ENCODE data around the gene CNGA3. TPM values are rescaled to one million over a fixed set of nuclear protein-coding genes. Genes with fewer than 3 reads are reported as not detected.

Gene CNGA3
- total and polyA plus RNA-seq, 10 of the 15 experiments (the other 5 are each of a cell fraction or from before 2014, with no cell fraction given): not detected

GRCh38 chr2:98308068-98308467 lies 38.2 kb upstream of the CNGA3 start:
- H3K9ac ChIP-seq (ENCODE audit: control insufficient read depth, insufficient read depth, low read length): no peak overlapping the region
- H3K27ac ChIP-seq (ENCODE audit: control insufficient read depth, insufficient read depth): no peak overlapping the region
- ChIA-PET SMC1A (ENCODE audit: uncharacterized antibody, unreplicated experiment) (no interaction called here), RAD21 (ENCODE audit: unreplicated experiment) (no interaction called here), POLR2A (no interaction called here), CTCF (no interaction called here)
- no peaks in the 10 kb centered on the region for H3K36me3 ChIP-seq (ENCODE audit: control insufficient read depth in 2 of 2, insufficient read depth in 2 of 2, low read length in 1 of 2)
- in situ Hi-C loops (cut with MboI) (no loop called here), intact Hi-C loops (cut with micrococcal nuclease; ENCODE audit: unreplicated experiment) (no loop called here)
- no peaks in the 10 kb centered on the region for H3K79me2 ChIP-seq (ENCODE audit: control insufficient read depth, insufficient read depth, low read length)
- H3K4me3 ChIP-seq: no peak overlapping the region
- 53% methylated on average over 8 of the region's 8 CpGs for WGBS (ENCODE audit: insufficient coverage, insufficient replicate concordance, low lambda C conversion rate, missing lambda C conversion rate)
- H2AFZ ChIP-seq (ENCODE audit: control insufficient read depth, low read depth, low read length): no peak overlapping the region
- no peaks in the 10 kb centered on the region for H3K4me1 ChIP-seq (ENCODE audit: control insufficient read depth, insufficient read depth, low read length)
- no peaks in the 10 kb centered on the region for H4K20me1 ChIP-seq (ENCODE audit: control insufficient read depth, insufficient read depth)
- H3K9me3 ChIP-seq (replicated peaks; ENCODE audit: control insufficient read depth, insufficient read depth, low read length): no peaks in the 10 kb centered on the region
- TF ChIP-seq YBX1 (IDR thresholded peaks at IDR 0.05) (no peak), MAX (IDR thresholded peaks at IDR 0.05; ENCODE audit: low read depth, low read length) (no peak), KAT2A (conservative IDR thresholded peaks at IDR 0.05; ENCODE audit: control insufficient read depth, low read depth, low read length) (no peak), RELB (IDR thresholded peaks at IDR 0.05; ENCODE audit: low read depth) (no peak), ATF7 (IDR thresholded peaks at IDR 0.05; ENCODE audit: low read depth) (no peak), IRF4 (IDR thresholded peaks at IDR 0.05; ENCODE audit: low read depth, low read length) (no peak), NFIC (IDR thresholded peaks at IDR 0.05; ENCODE audit: low read depth, low read length) (no peak), PML (IDR thresholded peaks at IDR 0.05; ENCODE audit: low read length) (no peak), ZZZ3 (IDR thresholded peaks at IDR 0.05; ENCODE audit: control insufficient read depth, insufficient read length, low read depth) (no peak), SMAD5 (IDR thresholded peaks at IDR 0.05; ENCODE audit: low read depth) (no peak)
- no peak for FAIRE-seq
- no TSS peak for BruUV-seq (replicated peaks)
- no peak overlapping the region for H3K4me2 ChIP-seq (ENCODE audit: control insufficient read depth, insufficient read depth)
- no peak for DNase-seq (ENCODE audit: low read depth, low spot score)
- peaks cover 2 to 7% of the 10 kb centered on the region in 2 experiments; a peak in 3 of 4 replicates for H3K27me3 ChIP-seq (replicated peaks in 1 of 2; ENCODE audit: control insufficient read depth in 2 of 2, insufficient read depth in 2 of 2, low read length in 1 of 2)
- ATAC-seq: no peak
